Heart left ventricle (tissue), 16 donors: Measurements from ENCODE around the gene MARS1. TPM values are rescaled to one million over a fixed set of nuclear protein-coding genes. Genes with fewer than 3 reads are reported as not detected.

Experiments
- ATAC-seq, 4 donors: fragments of 200-7000 bp; cut with Tn5 transposase; one replicate each; pipeline ENCODE4 v1.9.1; 2020 to 2022; ENCODE audit warnings: moderate library complexity in 4 of 4, mild to moderate bottlenecking in 3 of 4, moderate number of reproducible peaks in 1 of 4
- DNase-seq, 5 donors: peaks; one replicate each; pipeline ENCODE4 v3.0.0-alpha.2; 2020
- H3K27ac ChIP-seq, 12 donors: fragments of 200-600 bp; sonication (generic) in 4 of 12; one replicate each; pipeline versions ENCODE4 v1.5.0 to v1.8.0; 2016 to 2022; ENCODE audit warnings: mild to moderate bottlenecking in 2 of 12
- H3K27me3 ChIP-seq, 9 donors: fragments of 200-600 bp; sonication (generic) in 2 of 9; one replicate each; pipeline versions ENCODE4 v1.5.1 to v1.8.0; 2016 to 2022; ENCODE audit warnings: mild to moderate bottlenecking in 3 of 9
- H3K36me3 ChIP-seq, 9 donors: fragments of 200-600 bp; sonication (generic) in 2 of 9; one replicate each; pipeline versions ENCODE4 v1.5.0 to v1.8.0; 2018 to 2022; ENCODE audit warnings: mild to moderate bottlenecking in 2 of 9
- H3K4me1 ChIP-seq, 12 donors: fragments of 200-600 bp; sonication (generic) in 4 of 12; one replicate each; pipeline versions ENCODE4 v1.5.0 to v1.8.0; 2016 to 2022; ENCODE audit warnings: mild to moderate bottlenecking in 3 of 12
- H3K4me3 ChIP-seq, 12 donors: fragments of 200-600 bp; sonication (generic) in 4 of 12; one replicate each; pipeline versions ENCODE4 v1.5.0 to v1.8.0; 2017 to 2022; ENCODE audit warnings: mild to moderate bottlenecking in 9 of 12, moderate library complexity in 4 of 12
- H3K9me3 ChIP-seq, 12 donors: fragments of 200-600 bp; sonication (generic) in 4 of 12; one replicate each; pipeline versions ENCODE4 v1.5.0 to v1.8.0; 2016 to 2022; ENCODE audit warnings: mild to moderate bottlenecking in 1 of 12
- CTCF ChIP-seq, 12 donors: fragments of 200-600 bp; sonication (generic) in 4 of 12; IDR thresholded peaks; one replicate each; pipeline versions ENCODE4 v1.5.0 to v1.8.0; 2018 to 2022; ENCODE audit warnings: antibody characterized with exemption in 12 of 12, mild to moderate bottlenecking in 5 of 12
- POLR2A ChIP-seq, 2 donors: fragments of 450-650 bp; IDR thresholded peaks; one replicate each; pipeline ENCODE4 v1.6.1; 2017; ENCODE audit warnings: antibody characterized with exemption in 2 of 2, mild to moderate bottlenecking in 2 of 2, moderate library complexity in 2 of 2
- WGBS, 4 donors: extraction: QIAGEN DNeasy Blood & Tissue Kit in 2 of 4; methylation state at CpG; one replicate each; pipeline versions ENCODE4 v1.1.5 to v1.1.7; 2013 to 2018; 5-methylcytosine and 5-hydroxymethylcytosine counted together
- intact Hi-C, 10 donors: fragments of 100-400 bp; cut with DNase I; formaldehyde crosslinking; loops; one replicate each; pipeline versions ENCODE4 v1.11.1 to v1.14.2; 2022
- polyA plus RNA-seq, 2 donors: library from polyadenylated mRNA; stranded (reverse); fragments of 200-250 nt; gene quantifications; one replicate each; pipeline ENCODE4 v1.2.3, GENCODE V29; 2013
- total RNA-seq, 9 donors: library from RNA; depleted of rRNA in 2 of 9; stranded (reverse); fragments of >200 nt in 2 of 9; fragmentation: NEBNext Ultra II Directional in 3 of 9; extraction: Animal tissue kit (Norgen Biotek cat#: 25700) in 3 of 9; gene quantifications; one replicate each; pipeline versions ENCODE4 v1.1.0 to v1.2.4, GENCODE V29; 2016 to 2023
- donor health status: ischemic (EF 13 %, LVEDD 7.1; RV severe dilation, severe dysfunction).
- donor health status: healthy with polysubstance abuse.
- donor health status: DM: no; HTN: yes; CAD: no.
- donor health status: DM: no; HTN: no; CAD: no.
- donor health status: ischemic (EF 25% LVEDD 6.9; RV normal size, moderate dysfunction).
- donor health status: ischemic (EF 25% LVEDD 5.7; RV mildly dilated, moderate dysfunction).
- donor health status: healthy.
- donor health status: DM: yes; HTN: yes; CAD: no.
- donor health status: ischemic (EF 35%, LVEDD 5.7; RV mildly dilated, moderate dysfunction).
- donor health status: nonischemic (EF 11% LVEDD 7.7; RV severe dilation, severe dysfunction).
- donor health status: DM: yes; HTN: yes; CAD: no.
- donor health status: PGD.
- donor health status: ischemic (EF 29% LVEDD 5.4; RV normal size, mild dysfunction).
- donor health status: nonischemic (EF 23%, LVEDD 6.1; RV moderate dilation, normal function).

Gene MARS1
- total and polyA plus RNA-seq, 11 donors, result 36.8 to 109 (median 74.9) TPM

- intact Hi-C loops, result loop anchor here in 2 of 10 donors (10.0 kb wide), 1 partner anchor 160 kb away; no protein-coding TSS in a partner anchor
- TF ChIP-seq CTCF (IDR thresholded peaks at IDR 0.05) (no peak), POLR2A (IDR thresholded peaks at IDR 0.05) (no peak)
- WGBS, 4 donors, result 93 to 96% (median 94%) methylated on average over 12 of the region's 12 CpGs
These were observed 23.3 kb upstream of the MARS1 start for GRCh38 chr12:57464569-57464968.

GRCh38 chr12:57465030-57465746 lies 22.7 kb upstream of the MARS1 start:
- Histone ChIP-seq H3K27me3 (peaks cover 0 to 17% (median 0%) of the 10 kb centered on the region in 9 donors), H3K9me3 (no peaks in the 10 kb centered on the region), H3K4me3 (no peak overlapping the region), H3K4me1 (peaks cover 0 to 28% (median 16%) of the 10 kb centered on the region in 12 donors), H3K27ac (no peak overlapping the region), H3K36me3 (peaks cover 0 to 20% (median 0%) of the 10 kb centered on the region in 9 donors)
- no peak for ATAC-seq
- intact Hi-C loops, result loop anchor here in 2 of 10 donors (10.0 kb wide), 1 partner anchor 160 kb away; no protein-coding TSS in a partner anchor
- TF ChIP-seq CTCF (IDR thresholded peaks at IDR 0.05), result no peak
- TF ChIP-seq POLR2A (IDR thresholded peaks at IDR 0.05), result no peak
- DNase-seq, result no peak
- WGBS, 4 donors, result 78 to 92% (median 84%) methylated on average over 6 of the region's 6 CpGs

More at GRCh38 chr12:57464569-57464968, 23.3 kb upstream of the MARS1 start:
- Histone ChIP-seq H3K27ac (no peak overlapping the region), H3K36me3 (peaks cover 0 to 14% (median 0%) of the 10 kb centered on the region in 9 donors), H3K4me1 (peaks cover 0 to 34% (median 19%) of the 10 kb centered on the region in 12 donors), H3K27me3 (peaks cover 0 to 12% (median 0%) of the 10 kb centered on the region in 9 donors), H3K4me3 (no peak overlapping the region), H3K9me3 (no peaks in the 10 kb centered on the region)
- DNase-seq (no peak), ATAC-seq (no peak)

GRCh38 chr12:57465747-57466505 lies 21.9 kb upstream of the MARS1 start:
- Histone ChIP-seq H3K27me3 (peaks cover 0 to 17% (median 1%) of the 10 kb centered on the region in 9 donors), H3K4me3 (no peak overlapping the region), H3K9me3 (no peaks in the 10 kb centered on the region), H3K4me1 (peaks cover 0 to 21% (median 10%) of the 10 kb centered on the region in 12 donors), H3K27ac (no peak overlapping the region), H3K36me3 (peaks cover 0 to 28% (median 0%) of the 10 kb centered on the region in 9 donors)
- ATAC-seq, result no peak
- WGBS, 4 donors, result 74 to 76% (median 74%) methylated on average over 14 of the region's 14 CpGs
- intact Hi-C loops, result loop anchor here in 2 of 10 donors (10.0 kb wide), 1 partner anchor 159 kb away; no protein-coding TSS in a partner anchor
- DNase-seq, result no peak
- TF ChIP-seq CTCF (IDR thresholded peaks at IDR 0.05) (no peak), POLR2A (IDR thresholded peaks at IDR 0.05) (no peak)
